Neural cell (in vitro differentiated cells): ENCODE measurements around the gene CDC42BPB. TPM values are rescaled to one million over a fixed set of nuclear protein-coding genes. Genes with fewer than 3 reads are reported as not detected.

Experiments
- H2AFZ ChIP-seq: fragments of 200-600, 300-800 bp; sonication (generic), shearing (Covaris generic); 2 replicates; pipeline ENCODE4 v1.6.0; 2014; ENCODE audit warnings: low read depth, mild to moderate bottlenecking, antibody characterized with exemption, low read length, moderate library complexity
- H3F3A ChIP-seq: fragments of 200-600 bp; shearing (Covaris generic); 2 replicates; pipeline ENCODE4 v1.6.1; 2016; ENCODE audit warnings: mild to moderate bottlenecking, moderate library complexity, mixed read lengths, antibody characterized with exemption, low read length; ENCODE audit not compliant: insufficient read depth, poor library complexity, severe bottlenecking
- H3K27ac ChIP-seq: fragments of 200-600, 300-800 bp; sonication (generic), shearing (Covaris generic); 2 replicates; pipeline ENCODE4 v1.5.1; 2014; ENCODE audit warnings: mild to moderate bottlenecking, low read length, moderate library complexity
- H3K27me3 ChIP-seq: fragments of 300-800, 200-600 bp; sonication (generic), shearing (Covaris generic); 2 replicates; pipeline ENCODE4 v1.6.0; 2014; ENCODE audit warnings: mild to moderate bottlenecking, low read depth, low read length, moderate library complexity; ENCODE audit not compliant: insufficient read depth
- H3K36me3 ChIP-seq: fragments of 300-800, 200-600 bp; sonication (generic), shearing (Covaris generic); 2 replicates; pipeline ENCODE4 v1.5.1; 2014; ENCODE audit warnings: mild to moderate bottlenecking, antibody characterized with exemption, low read length, moderate library complexity; ENCODE audit not compliant: insufficient read depth
- H3K4me2 ChIP-seq: fragments of 300-800, 200-600 bp; sonication (generic), shearing (Covaris generic); 2 replicates; pipeline ENCODE4 v1.6.0; 2014; ENCODE audit warnings: mild to moderate bottlenecking, low read length
- H3K4me3 ChIP-seq: fragments of 300-800, 200-600 bp; sonication (generic), shearing (Covaris generic); 2 replicates; pipeline ENCODE4 v1.5.1; 2014; ENCODE audit warnings: mild to moderate bottlenecking, low read length, moderate library complexity
- H3K79me2 ChIP-seq: fragments of 200-600 bp; shearing (Covaris generic); replicated peaks from 2 replicates; pipeline ENCODE4 v1.6.0; 2014; ENCODE audit warnings: mild to moderate bottlenecking, low read length, moderate library complexity; ENCODE audit not compliant: insufficient read depth
- H3K9ac ChIP-seq: fragments of 300-800, 200-600 bp; sonication (generic), shearing (Covaris generic); 2 replicates; pipeline ENCODE4 v1.6.1; 2016; ENCODE audit warnings: mild to moderate bottlenecking, low read length, mixed read lengths
- H3K9me2 ChIP-seq: fragments of 200-600 bp; shearing (Covaris generic); 2 replicates; pipeline ENCODE4 v1.6.1; 2016; ENCODE audit warnings: mild to moderate bottlenecking, low read length, mixed read lengths; ENCODE audit not compliant: insufficient read depth
- H3K9me3 ChIP-seq: fragments of 200-600, 300-800 bp; sonication (generic), shearing (Covaris generic); 2 replicates; pipeline ENCODE4 v1.6.1; 2016; ENCODE audit warnings: mild to moderate bottlenecking, mixed run types, low read length, moderate library complexity, mixed read lengths
- H4K20me1 ChIP-seq: fragments of 200-600 bp; shearing (Covaris generic); 2 replicates; pipeline ENCODE4 v1.6.1; 2016; ENCODE audit warnings: mild to moderate bottlenecking, mixed run types; ENCODE audit not compliant: insufficient read depth
- EP300 ChIP-seq: fragments of 450-650 bp; conservative IDR thresholded peaks from 2 replicates; pipeline ENCODE4 v1.6.1; 2014; ENCODE audit warnings: antibody characterized with exemption, mild to moderate bottlenecking, moderate library complexity; ENCODE audit not compliant: poor library complexity, severe bottlenecking
- EZH2 ChIP-seq: fragments of 200-600, 300-800 bp; shearing (Covaris generic), sonication (generic); IDR thresholded peaks from 2 replicates; pipeline ENCODE4 v1.6.1; 2014; ENCODE audit warnings: antibody characterized with exemption, low read length, borderline replicate concordance, mild to moderate bottlenecking; ENCODE audit not compliant: insufficient read depth, poor library complexity, severe bottlenecking
- MXI1 ChIP-seq: fragments of 450-650 bp; conservative IDR thresholded peaks from 2 replicates; pipeline ENCODE4 v1.6.1; 2014; ENCODE audit warnings: antibody characterized with exemption, mild to moderate bottlenecking; ENCODE audit not compliant: poor library complexity, severe bottlenecking
- POLR2AphosphoS5 ChIP-seq: IDR thresholded peaks from 2 replicates; pipeline ENCODE4 v1.6.1; 2012
- RAD21 ChIP-seq: fragments of 450-650 bp; conservative IDR thresholded peaks from 2 replicates; pipeline ENCODE4 v1.6.1; 2014; ENCODE audit warnings: antibody characterized with exemption, mild to moderate bottlenecking, moderate library complexity
- SMC3 ChIP-seq: fragments of 450-650 bp; conservative IDR thresholded peaks from 2 replicates; pipeline ENCODE4 v1.6.1; 2014; ENCODE audit warnings: antibody characterized with exemption, mild to moderate bottlenecking, moderate library complexity; ENCODE audit not compliant: poor library complexity
- TAF1 ChIP-seq: IDR thresholded peaks from 2 replicates; pipeline ENCODE4 v1.6.1; 2012; ENCODE audit warnings: low read depth
- polyA plus RNA-seq: library from polyadenylated mRNA; depleted of rRNA; stranded (reverse); fragments of >200 nt; gene quantifications from 2 replicates; pipeline ENCODE4 v1.2.3, GENCODE V29; 2014
- TF ChIP-seq, protein P1 (sequence below): IDR thresholded peaks from 2 replicates; pipeline ENCODE4 v1.6.1; 2012; ENCODE audit warnings: borderline replicate concordance
- TF ChIP-seq, protein P2 (sequence below): fragments of 450-650 bp; IDR thresholded peaks from 2 replicates; pipeline ENCODE4 v1.5.1; 2014; ENCODE audit warnings: antibody characterized with exemption, mild to moderate bottlenecking, moderate library complexity; ENCODE audit not compliant: poor library complexity, severe bottlenecking

The CDC42BPB gene
- polyA plus RNA-seq, 1 donor from 2014 or later: 43.8 TPM

DNA sequence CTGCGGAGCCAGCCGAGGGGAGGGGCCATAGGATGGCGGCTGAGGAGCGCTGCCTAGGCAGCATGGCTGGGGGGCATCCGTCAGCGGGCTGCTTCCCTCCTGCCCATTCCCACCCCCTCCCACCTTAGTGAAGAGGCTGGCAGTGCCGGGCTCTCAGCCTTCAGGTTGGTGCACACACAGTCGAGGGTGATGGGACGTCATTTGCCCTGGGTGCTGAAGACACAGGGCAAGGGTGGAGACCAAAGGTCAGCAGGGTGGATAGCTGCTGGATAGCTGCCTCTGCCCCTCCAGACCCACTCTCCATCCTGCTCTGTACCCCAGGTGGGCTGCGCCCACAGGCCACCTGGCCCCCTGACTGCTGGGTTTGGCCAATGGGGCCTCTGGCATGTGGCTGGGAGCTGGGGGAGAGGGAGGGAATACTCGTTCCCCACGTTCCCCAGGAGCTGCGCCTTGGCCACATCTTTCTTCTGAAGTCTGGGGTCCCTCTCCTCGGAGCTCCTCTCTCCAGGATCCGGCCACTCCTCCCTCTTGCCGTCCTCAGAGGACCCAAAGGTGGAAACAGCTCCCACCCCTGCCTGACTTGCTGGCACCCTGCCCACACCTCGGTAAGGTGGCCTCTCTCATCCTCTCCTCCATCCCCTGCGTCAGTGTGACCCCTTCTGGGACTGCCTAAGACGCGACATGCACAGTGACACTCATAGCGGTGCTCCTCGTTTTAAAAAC is 11.2 kb upstream of the CDC42BPB start:
- no peak overlapping the region for H3K4me3 ChIP-seq
- no peak overlapping the region for H3K4me2 ChIP-seq
- no peak overlapping the region for H2AFZ ChIP-seq
- H3K27ac ChIP-seq: no peak overlapping the region
- H3K36me3 ChIP-seq: no peaks in the 10 kb centered on the region
- TF ChIP-seq EP300: no peak
- no peak for TF ChIP-seq SMC3
- no peak for TF ChIP-seq RAD21
- no peaks in the 10 kb centered on the region for H3K9me2 ChIP-seq
- no peaks in the 10 kb centered on the region for H3K79me2 ChIP-seq
- H4K20me1 ChIP-seq: no peaks in the 10 kb centered on the region
- H3K9ac ChIP-seq: no peak overlapping the region
- no peaks in the 10 kb centered on the region for H3F3A ChIP-seq
- H3K27me3 ChIP-seq: no peaks in the 10 kb centered on the region
- H3K9me3 ChIP-seq: no peaks in the 10 kb centered on the region

DNA sequence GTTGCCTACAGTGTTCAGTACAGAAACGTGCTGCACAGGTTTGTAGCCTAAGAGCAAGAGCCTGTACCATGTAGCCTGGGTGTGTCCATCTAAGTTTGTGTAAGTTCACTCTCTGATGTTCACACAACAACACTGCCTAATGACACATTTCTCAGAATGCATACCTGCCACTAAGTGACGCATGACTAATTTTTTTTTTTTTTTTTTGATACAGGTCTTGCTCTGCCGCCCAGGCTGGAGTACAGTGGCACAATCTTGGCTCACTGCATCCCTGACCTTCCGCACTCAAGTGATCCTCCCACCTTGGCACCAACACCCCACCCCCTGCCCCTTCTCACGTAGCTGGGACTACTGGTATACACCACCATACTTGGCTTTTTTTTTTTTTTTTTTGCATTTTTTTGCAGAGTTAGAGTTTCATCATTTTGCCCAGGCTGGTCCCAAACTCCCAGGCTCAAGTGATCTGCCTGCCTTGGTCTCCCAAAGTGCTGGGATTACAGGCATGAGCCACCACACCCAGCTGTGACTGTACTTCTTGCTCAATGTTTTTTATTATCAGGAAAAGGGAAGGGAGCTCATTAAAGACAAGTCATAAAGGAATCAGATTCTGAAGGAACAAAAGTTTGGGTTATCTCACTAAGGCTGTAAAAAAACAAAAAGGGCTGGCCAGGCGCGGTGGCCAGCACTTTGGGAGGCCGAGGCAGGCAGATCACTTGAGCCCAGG is 10.0 kb upstream of the CDC42BPB start:
- Histone ChIP-seq H3K9ac (no peak overlapping the region), H3K79me2 (no peaks in the 10 kb centered on the region), H3K4me2 (no peak overlapping the region), H3K4me3 (no peak overlapping the region), H4K20me1 (no peaks in the 10 kb centered on the region), H3K36me3 (no peaks in the 10 kb centered on the region), H3K9me2 (no peaks in the 10 kb centered on the region), H3K9me3 (no peaks in the 10 kb centered on the region), H3F3A (no peaks in the 10 kb centered on the region), H3K27ac (no peak overlapping the region), H3K27me3 (no peaks in the 10 kb centered on the region), H2AFZ (no peak overlapping the region)
- no peak for TF ChIP-seq SMC3
- TF ChIP-seq RAD21: no peak
- no peak for TF ChIP-seq MXI1
- TF ChIP-seq, protein P1, sequence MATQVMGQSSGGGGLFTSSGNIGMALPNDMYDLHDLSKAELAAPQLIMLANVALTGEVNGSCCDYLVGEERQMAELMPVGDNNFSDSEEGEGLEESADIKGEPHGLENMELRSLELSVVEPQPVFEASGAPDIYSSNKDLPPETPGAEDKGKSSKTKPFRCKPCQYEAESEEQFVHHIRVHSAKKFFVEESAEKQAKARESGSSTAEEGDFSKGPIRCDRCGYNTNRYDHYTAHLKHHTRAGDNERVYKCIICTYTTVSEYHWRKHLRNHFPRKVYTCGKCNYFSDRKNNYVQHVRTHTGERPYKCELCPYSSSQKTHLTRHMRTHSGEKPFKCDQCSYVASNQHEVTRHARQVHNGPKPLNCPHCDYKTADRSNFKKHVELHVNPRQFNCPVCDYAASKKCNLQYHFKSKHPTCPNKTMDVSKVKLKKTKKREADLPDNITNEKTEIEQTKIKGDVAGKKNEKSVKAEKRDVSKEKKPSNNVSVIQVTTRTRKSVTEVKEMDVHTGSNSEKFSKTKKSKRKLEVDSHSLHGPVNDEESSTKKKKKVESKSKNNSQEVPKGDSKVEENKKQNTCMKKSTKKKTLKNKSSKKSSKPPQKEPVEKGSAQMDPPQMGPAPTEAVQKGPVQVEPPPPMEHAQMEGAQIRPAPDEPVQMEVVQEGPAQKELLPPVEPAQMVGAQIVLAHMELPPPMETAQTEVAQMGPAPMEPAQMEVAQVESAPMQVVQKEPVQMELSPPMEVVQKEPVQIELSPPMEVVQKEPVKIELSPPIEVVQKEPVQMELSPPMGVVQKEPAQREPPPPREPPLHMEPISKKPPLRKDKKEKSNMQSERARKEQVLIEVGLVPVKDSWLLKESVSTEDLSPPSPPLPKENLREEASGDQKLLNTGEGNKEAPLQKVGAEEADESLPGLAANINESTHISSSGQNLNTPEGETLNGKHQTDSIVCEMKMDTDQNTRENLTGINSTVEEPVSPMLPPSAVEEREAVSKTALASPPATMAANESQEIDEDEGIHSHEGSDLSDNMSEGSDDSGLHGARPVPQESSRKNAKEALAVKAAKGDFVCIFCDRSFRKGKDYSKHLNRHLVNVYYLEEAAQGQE: no peak
- no peak for TF ChIP-seq EP300
- TF ChIP-seq POLR2AphosphoS5: no peak
- no peak for TF ChIP-seq EZH2
- no peak for TF ChIP-seq TAF1
- TF ChIP-seq, protein P2, sequence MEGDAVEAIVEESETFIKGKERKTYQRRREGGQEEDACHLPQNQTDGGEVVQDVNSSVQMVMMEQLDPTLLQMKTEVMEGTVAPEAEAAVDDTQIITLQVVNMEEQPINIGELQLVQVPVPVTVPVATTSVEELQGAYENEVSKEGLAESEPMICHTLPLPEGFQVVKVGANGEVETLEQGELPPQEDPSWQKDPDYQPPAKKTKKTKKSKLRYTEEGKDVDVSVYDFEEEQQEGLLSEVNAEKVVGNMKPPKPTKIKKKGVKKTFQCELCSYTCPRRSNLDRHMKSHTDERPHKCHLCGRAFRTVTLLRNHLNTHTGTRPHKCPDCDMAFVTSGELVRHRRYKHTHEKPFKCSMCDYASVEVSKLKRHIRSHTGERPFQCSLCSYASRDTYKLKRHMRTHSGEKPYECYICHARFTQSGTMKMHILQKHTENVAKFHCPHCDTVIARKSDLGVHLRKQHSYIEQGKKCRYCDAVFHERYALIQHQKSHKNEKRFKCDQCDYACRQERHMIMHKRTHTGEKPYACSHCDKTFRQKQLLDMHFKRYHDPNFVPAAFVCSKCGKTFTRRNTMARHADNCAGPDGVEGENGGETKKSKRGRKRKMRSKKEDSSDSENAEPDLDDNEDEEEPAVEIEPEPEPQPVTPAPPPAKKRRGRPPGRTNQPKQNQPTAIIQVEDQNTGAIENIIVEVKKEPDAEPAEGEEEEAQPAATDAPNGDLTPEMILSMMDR: no peak
